Measurements from ENCODE around the gene BNIP5.

Gene BNIP5

DNA sequence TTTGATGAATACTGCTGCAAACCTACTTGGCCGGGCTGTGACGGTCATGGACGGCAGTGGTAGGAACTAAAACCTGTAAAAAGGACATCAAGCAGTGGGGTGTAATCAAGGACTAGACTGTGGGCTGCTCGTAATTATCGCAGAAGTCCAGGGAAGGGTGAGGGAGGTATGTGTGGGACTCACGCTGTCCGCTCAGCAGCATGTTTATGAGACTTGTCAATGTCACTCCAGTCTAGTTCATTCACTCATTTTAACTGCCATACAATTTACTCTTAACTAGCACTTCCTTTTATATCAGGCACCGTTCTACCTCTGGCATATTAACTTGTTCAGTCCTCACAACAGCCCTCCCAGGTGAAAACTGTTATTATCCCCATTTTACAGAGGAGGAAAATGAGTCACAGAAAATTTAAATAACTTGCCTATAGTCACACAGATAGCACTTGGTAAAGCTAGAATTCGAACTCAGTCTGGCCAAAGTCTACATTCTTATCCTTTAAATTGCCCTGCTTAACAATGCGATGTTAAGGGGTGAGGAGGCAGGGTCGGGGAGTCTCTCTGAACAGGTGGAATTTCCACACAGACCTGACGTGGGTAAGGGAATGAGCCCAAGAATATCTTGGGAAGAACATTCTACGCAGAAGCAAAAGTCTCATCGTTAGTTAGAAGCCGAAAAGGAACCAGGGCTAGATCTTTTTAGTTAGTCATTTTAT, 62.7 kb downstream of the BNIP5 start:
- no peak for FAIRE-seq
- TF ChIP-seq, protein P1, sequence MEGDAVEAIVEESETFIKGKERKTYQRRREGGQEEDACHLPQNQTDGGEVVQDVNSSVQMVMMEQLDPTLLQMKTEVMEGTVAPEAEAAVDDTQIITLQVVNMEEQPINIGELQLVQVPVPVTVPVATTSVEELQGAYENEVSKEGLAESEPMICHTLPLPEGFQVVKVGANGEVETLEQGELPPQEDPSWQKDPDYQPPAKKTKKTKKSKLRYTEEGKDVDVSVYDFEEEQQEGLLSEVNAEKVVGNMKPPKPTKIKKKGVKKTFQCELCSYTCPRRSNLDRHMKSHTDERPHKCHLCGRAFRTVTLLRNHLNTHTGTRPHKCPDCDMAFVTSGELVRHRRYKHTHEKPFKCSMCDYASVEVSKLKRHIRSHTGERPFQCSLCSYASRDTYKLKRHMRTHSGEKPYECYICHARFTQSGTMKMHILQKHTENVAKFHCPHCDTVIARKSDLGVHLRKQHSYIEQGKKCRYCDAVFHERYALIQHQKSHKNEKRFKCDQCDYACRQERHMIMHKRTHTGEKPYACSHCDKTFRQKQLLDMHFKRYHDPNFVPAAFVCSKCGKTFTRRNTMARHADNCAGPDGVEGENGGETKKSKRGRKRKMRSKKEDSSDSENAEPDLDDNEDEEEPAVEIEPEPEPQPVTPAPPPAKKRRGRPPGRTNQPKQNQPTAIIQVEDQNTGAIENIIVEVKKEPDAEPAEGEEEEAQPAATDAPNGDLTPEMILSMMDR (IDR thresholded peaks at IDR 0.05; ENCODE audit: insufficient read depth, missing control alignments), result no peak
- no peak for DNase-seq (ENCODE audit: insufficient read length, low spot score)

DNA sequence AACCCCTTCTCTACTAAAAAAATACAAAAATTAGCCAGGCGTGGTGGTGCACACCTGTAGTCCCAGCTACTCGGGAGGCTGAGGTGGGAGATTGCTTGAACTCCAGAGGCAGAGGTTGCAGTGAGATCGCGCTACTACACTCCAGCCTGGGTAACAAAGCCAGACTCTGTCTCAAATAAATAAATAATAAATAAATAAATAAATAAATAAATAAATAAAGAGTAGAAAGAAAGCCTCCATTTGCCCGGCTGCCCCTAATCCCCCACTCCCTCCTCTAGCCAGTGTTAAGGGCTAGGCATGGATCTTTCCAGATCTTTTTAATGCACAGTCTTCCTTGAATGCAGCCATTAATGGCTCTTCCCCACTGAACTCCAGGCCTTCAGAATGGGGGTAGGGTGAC, 63.6 kb downstream of the BNIP5 start:
- FAIRE-seq (no peak), DNase-seq (ENCODE audit: insufficient read length, low spot score) (no peak)
- TF ChIP-seq, protein P1 (IDR thresholded peaks at IDR 0.05; ENCODE audit: insufficient read depth, missing control alignments), result no peak

DNA sequence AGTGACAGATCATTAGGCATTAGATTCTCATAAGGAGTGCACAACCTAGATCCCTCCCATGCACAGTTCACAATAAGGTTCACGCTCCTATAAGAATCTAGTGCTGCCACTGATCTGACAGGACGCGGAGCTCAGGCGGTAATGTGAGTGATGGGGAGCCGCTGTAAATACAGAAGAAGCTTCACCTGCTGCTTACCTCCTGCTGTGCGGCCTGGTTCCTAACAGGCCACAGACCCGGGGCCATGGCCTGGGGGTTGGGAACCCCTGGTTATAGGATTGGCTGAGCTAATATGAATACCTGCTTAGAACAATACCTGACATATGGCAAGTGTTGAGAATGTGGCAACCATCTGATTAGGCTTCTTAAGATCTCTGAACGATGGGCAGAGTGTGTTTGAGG, 64.5 kb downstream of the BNIP5 start:
- DNase-seq (ENCODE audit: insufficient read length, low spot score) (no peak), FAIRE-seq (no peak)
- TF ChIP-seq, protein P1 (IDR thresholded peaks at IDR 0.05; ENCODE audit: insufficient read depth, missing control alignments), result no peak

DNA sequence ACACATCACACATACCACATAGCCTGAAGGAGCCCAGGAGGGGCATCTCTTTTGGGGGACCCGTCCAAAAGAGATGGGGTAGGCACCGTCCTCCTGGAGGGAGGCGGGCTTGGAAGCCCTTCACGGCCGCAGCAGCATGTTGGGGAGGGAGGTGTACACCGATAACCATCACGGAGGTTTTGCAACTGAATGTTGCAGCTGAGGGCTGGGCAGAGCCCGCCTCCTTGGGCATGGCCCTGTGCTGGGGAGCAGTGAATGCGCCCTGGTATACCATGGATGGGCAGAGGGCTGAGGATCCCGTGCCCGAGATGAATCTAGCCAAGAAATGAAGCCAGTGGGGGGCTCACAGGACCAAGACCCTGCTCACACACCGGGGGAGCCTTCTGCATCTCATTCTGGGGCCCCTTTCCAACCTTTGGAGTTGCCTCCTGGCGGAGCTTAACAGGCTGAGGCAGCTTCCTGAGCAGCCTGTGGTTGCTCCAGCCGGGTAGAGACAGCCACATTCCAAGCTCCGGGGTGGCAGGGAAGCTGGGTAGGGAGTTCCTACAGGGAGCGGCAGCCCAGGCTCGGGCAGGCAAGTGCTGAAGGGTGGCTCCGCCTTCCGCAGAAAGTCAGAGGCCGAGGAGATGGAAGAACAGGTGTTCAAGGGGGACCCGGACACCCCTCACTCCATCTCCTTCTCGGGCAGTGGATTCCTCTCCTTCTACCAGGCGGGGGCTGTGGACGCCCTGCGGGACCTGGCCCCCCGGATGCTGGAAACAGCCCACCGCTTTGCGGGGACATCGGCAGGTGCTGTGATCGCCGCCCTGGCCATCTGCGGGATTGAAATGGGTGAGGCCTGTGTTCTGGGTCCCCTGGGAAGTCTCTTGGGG, 66.6 kb downstream of the BNIP5 start, which contains the start of gene PNPLA1:
TSS of gene PNPLA1 (plus strand) at position 227 of the 872 bp plus-strand sequence. CDS start at position 627, 400 bp downstream.
- TF ChIP-seq, protein P1 (IDR thresholded peaks at IDR 0.05; ENCODE audit: insufficient read depth, missing control alignments), result no peak
- FAIRE-seq (no peak), DNase-seq (ENCODE audit: insufficient read length, low spot score) (no peak)

DNA sequence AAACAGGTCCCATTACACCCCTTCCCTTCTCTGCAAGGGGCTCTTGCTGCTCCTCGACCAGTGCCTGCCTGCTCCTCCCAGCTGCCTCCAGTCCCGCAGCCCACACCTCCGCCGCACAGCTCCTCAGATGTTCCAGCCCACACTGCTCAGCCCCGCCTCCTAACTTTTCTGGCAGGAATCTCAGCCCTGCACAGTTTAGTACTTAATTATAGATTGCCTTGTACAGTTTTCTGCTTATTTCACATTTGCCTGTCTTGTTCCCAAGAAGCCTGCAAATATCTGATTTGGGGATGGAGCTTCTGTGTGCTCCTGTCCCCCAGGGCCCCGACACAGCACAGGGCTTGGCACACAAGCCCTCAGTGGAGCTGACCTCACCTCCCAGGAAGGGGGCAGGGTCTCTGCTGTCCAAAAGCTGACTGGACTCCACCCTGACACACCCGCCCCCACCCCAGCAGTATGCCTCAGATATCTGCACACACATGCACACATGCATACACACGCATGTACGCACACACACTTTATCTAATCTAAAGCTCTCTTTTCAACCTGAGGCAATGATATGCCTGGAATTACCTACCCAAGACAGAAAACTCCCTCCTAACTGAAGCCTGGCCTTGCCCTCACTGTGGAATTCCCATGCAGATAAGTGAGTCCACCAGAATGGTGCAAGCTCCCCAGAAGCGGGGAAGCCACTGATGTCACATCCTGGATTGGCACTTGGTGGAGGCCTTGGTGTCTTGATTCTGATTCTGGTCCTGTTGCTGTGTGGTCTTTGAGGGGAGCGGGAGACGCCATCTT, 68.0 kb downstream of the BNIP5 start:
- TF ChIP-seq, protein P1 (IDR thresholded peaks at IDR 0.05; ENCODE audit: insufficient read depth, missing control alignments), result no peak
- no peak for FAIRE-seq
- no peak for DNase-seq (ENCODE audit: insufficient read length, low spot score)

DNA sequence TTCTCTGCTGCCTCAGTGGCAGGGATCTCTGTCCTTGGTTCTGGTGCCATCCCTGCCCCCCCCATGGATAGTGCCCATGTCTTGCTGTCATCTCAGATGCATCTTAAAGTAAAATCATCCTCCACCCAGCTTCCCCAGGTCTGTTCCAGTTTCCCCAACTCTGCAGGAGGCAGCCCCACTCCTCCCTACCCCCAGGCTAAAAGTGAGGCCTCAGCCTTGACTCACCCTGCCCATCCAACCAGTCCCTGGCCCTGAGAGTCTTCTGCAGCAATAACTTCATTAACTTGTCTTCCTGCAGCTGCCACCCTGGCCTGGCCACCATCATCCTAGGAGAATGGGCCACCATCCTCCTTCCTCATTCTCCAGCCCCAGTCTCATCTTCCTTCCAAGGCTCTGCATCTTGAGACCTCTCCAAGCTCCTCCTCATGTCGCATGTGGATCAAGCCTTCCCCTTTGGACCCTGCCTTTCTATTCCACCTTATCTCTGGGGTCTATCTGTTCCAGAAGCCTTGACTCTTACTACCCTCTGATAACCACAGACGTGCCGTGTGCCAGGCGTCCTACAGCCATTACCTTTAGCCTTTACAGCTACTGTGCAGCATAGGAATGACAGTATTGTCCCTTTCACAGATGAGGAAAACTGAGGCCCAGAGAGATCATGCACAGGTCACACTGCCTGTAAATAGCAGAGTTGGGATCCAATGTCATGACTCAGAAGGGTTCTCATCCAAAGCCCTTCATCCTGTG, 68.8 kb downstream of the BNIP5 start:
- FAIRE-seq, result no peak
- TF ChIP-seq, protein P1 (IDR thresholded peaks at IDR 0.05; ENCODE audit: insufficient read depth, missing control alignments), result no peak

More for the DNA sequence above, 68.8 kb downstream of the BNIP5 start:
- DNase-seq (ENCODE audit: insufficient read length, low spot score), result no peak

Data from D721Med (cell line).